ENCODE measurements around the gene WNT2. TPM values are rescaled to one million over a fixed set of nuclear protein-coding genes. Genes with fewer than 3 reads are reported as not detected.

The WNT2 gene
- total RNA-seq, 1 experiment from 2014 or later, result not detected

- no peaks in the 10 kb centered on the region for H3K9me3 ChIP-seq
- intact Hi-C loops (cut with micrococcal nuclease; ENCODE audit: unreplicated experiment), result no loop called here
- Mint-ChIP-seq H3K9me3 (ENCODE audit: unreplicated experiment) (no peaks in the 10 kb centered on the region), H3K27ac (ENCODE audit: unreplicated experiment) (no peak overlapping the region), H3K4me1 (ENCODE audit: low read depth, unreplicated experiment) (peaks cover 6% of the 10 kb centered on the region), H3K36me3 (ENCODE audit: insufficient read depth, unreplicated experiment) (no peaks in the 10 kb centered on the region), H3K27me3 (ENCODE audit: insufficient read depth, unreplicated experiment) (peaks cover 50% of the 10 kb centered on the region), H3K4me3 (ENCODE audit: unreplicated experiment) (no peak overlapping the region)
- no TSS peak for BruUV-seq (replicated peaks)
- H3K36me3 ChIP-seq (ENCODE audit: control insufficient read depth, insufficient read depth, low read length), result no peaks in the 10 kb centered on the region
- no peak for DNase-seq
- H3K4me3 ChIP-seq (ENCODE audit: low read depth, low read length), result no peak overlapping the region
- CTCF ChIA-PET, result no interaction called here
- POLR2A ChIA-PET, result no interaction called here
- H3K4me1 ChIP-seq, result no peaks in the 10 kb centered on the region
- no peaks in the 10 kb centered on the region for H3K27me3 ChIP-seq (replicated peaks; ENCODE audit: control insufficient read depth, insufficient read depth, low read length)
- TF ChIP-seq CTCF (IDR thresholded peaks at IDR 0.05; ENCODE audit: insufficient read depth in 1 of 2, low read depth in 1 of 2, low read length in 1 of 2, severe bottlenecking in 1 of 2, unreplicated experiment in 1 of 2), result no peak
These were observed 25.3 kb upstream of the WNT2 start for GRCh38 chr7:117347962-117348672.

- H3K27me3 ChIP-seq (replicated peaks; ENCODE audit: control insufficient read depth, insufficient read depth, low read length), result no peaks in the 10 kb centered on the region
- Mint-ChIP-seq H3K27me3 (ENCODE audit: insufficient read depth, unreplicated experiment) (peaks cover 50% of the 10 kb centered on the region), H3K27ac (ENCODE audit: unreplicated experiment) (no peak overlapping the region), H3K4me1 (ENCODE audit: low read depth, unreplicated experiment) (peaks cover 6% of the 10 kb centered on the region), H3K36me3 (ENCODE audit: insufficient read depth, unreplicated experiment) (no peaks in the 10 kb centered on the region), H3K9me3 (ENCODE audit: unreplicated experiment) (no peaks in the 10 kb centered on the region), H3K4me3 (ENCODE audit: unreplicated experiment) (no peak overlapping the region)
- no peak for DNase-seq
- no peaks in the 10 kb centered on the region for H3K4me1 ChIP-seq
- H3K9me3 ChIP-seq, result no peaks in the 10 kb centered on the region
- H3K36me3 ChIP-seq (ENCODE audit: control insufficient read depth, insufficient read depth, low read length), result no peaks in the 10 kb centered on the region
- H3K4me3 ChIP-seq (ENCODE audit: low read depth, low read length), result no peak overlapping the region
- no peak for TF ChIP-seq CTCF (IDR thresholded peaks at IDR 0.05; ENCODE audit: insufficient read depth in 1 of 2, low read depth in 1 of 2, low read length in 1 of 2, severe bottlenecking in 1 of 2, unreplicated experiment in 1 of 2)
- CTCF ChIA-PET, result no interaction called here
- no TSS peak for BruUV-seq (replicated peaks)
- POLR2A ChIA-PET, result no interaction called here
- intact Hi-C loops (cut with micrococcal nuclease; ENCODE audit: unreplicated experiment), result no loop called here
These were observed 24.6 kb upstream of the WNT2 start for GRCh38 chr7:117347480-117347879.

GRCh38 chr7:117346161-117346560, 23.3 kb upstream of the WNT2 start:
- intact Hi-C loops (cut with micrococcal nuclease; ENCODE audit: unreplicated experiment), result no loop called here
- Mint-ChIP-seq H3K36me3 (ENCODE audit: insufficient read depth, unreplicated experiment) (no peaks in the 10 kb centered on the region), H3K27me3 (ENCODE audit: insufficient read depth, unreplicated experiment) (peaks cover 49% of the 10 kb centered on the region), H3K9me3 (ENCODE audit: unreplicated experiment) (no peaks in the 10 kb centered on the region), H3K27ac (ENCODE audit: unreplicated experiment) (no peak overlapping the region), H3K4me3 (ENCODE audit: unreplicated experiment) (no peak overlapping the region), H3K4me1 (ENCODE audit: low read depth, unreplicated experiment) (peaks cover 6% of the 10 kb centered on the region)
- BruUV-seq (replicated peaks), result no TSS peak
- H3K9me3 ChIP-seq, result no peaks in the 10 kb centered on the region; the same call in 1 of the 2 replicates
- ChIA-PET POLR2A (no interaction called here), CTCF (no interaction called here)
- no peaks in the 10 kb centered on the region for H3K4me1 ChIP-seq
- no peaks in the 10 kb centered on the region for H3K36me3 ChIP-seq (ENCODE audit: control insufficient read depth, insufficient read depth, low read length)
- no peak overlapping the region for H3K4me3 ChIP-seq (ENCODE audit: low read depth, low read length)
- no peak for TF ChIP-seq CTCF (IDR thresholded peaks at IDR 0.05; ENCODE audit: insufficient read depth in 1 of 2, low read depth in 1 of 2, low read length in 1 of 2, severe bottlenecking in 1 of 2, unreplicated experiment in 1 of 2)
- DNase-seq, result no peak
- H3K27me3 ChIP-seq (replicated peaks; ENCODE audit: control insufficient read depth, insufficient read depth, low read length), result no peaks in the 10 kb centered on the region

Data from Caco-2 (cell line).